Activated T-cell treated with anti-CD3 and anti-CD28 coated beads, Interleukin-2, amount 50 U/mL, for 24 hours (primary cell): ENCODE data around the gene APBA2.

Experiments
- DNase-seq: peaks from one replicate; pipeline ENCODE4 v3.0.0-alpha.2; 2020
- H3K27ac Mint-ChIP-seq: 2 replicates; pipeline ENCODE4 v1.8.0; 2020; ENCODE audit warnings: mild to moderate bottlenecking, mixed read lengths
- H3K27me3 Mint-ChIP-seq: 2 replicates; pipeline ENCODE4 v1.8.0; 2020; ENCODE audit warnings: mixed read lengths
- H3K36me3 Mint-ChIP-seq: 2 replicates; pipeline ENCODE4 v1.8.0; 2020; ENCODE audit warnings: low read depth, mixed read lengths
- H3K4me1 Mint-ChIP-seq: 2 replicates; pipeline ENCODE4 v1.8.0; 2020; ENCODE audit warnings: low read depth, mixed read lengths
- H3K4me3 Mint-ChIP-seq: 2 replicates; pipeline ENCODE4 v1.8.0; 2020; ENCODE audit warnings: mild to moderate bottlenecking, moderate library complexity, mixed read lengths
- H3K9me3 Mint-ChIP-seq: 2 replicates; pipeline ENCODE4 v1.8.0; 2020; ENCODE audit warnings: mixed read lengths

The APBA2 gene

GRCh38 chr15:28871168-28871567 lies 14.6 kb upstream of the APBA2 start:
- H3K27me3 Mint-ChIP-seq = no peaks in the 10 kb centered on the region
- no peak overlapping the region for H3K27ac Mint-ChIP-seq
- H3K4me3 Mint-ChIP-seq = no peak overlapping the region
- DNase-seq = no peak
- no peaks in the 10 kb centered on the region for H3K36me3 Mint-ChIP-seq
- peaks cover 11% of the 10 kb centered on the region for H3K4me1 Mint-ChIP-seq
- H3K9me3 Mint-ChIP-seq = no peaks in the 10 kb centered on the region

DNA sequence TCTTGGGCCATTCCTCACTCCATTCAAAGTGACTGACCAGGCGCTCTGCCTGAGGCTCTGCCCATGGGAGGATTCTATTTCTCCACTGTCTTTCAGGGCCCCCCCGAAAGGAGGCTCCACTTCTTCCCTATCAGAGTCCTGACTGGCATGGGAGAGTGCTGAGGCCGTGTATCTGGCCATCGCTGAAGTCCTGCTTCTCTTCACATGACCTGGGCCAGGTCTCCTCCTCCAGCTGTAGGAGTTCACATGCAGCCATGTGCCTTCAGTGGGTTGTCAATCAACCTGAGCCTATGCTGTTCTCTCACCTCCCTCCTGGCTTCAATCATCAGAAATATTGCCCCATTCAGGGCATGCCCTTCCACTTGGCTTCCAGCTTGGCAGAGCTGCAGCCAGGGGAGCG lies 12.8 kb upstream of the APBA2 start:
- Mint-ChIP-seq H3K4me3 (no peak overlapping the region), H3K36me3 (no peaks in the 10 kb centered on the region), H3K27me3 (no peaks in the 10 kb centered on the region), H3K27ac (no peak overlapping the region), H3K4me1 (peaks cover 14% of the 10 kb centered on the region), H3K9me3 (no peaks in the 10 kb centered on the region)
- DNase-seq = no peak

- H3K36me3 Mint-ChIP-seq = no peaks in the 10 kb centered on the region
- H3K9me3 Mint-ChIP-seq = no peaks in the 10 kb centered on the region
- no peak for DNase-seq
- no peak overlapping the region for H3K27ac Mint-ChIP-seq
- H3K4me3 Mint-ChIP-seq = no peak overlapping the region
- H3K4me1 Mint-ChIP-seq = peaks cover 14% of the 10 kb centered on the region
- H3K27me3 Mint-ChIP-seq = no peaks in the 10 kb centered on the region
Observed at GRCh38 chr15:28873585-28874190, 12.1 kb upstream of the APBA2 start.

- H3K27ac Mint-ChIP-seq = no peak overlapping the region
- no peaks in the 10 kb centered on the region for H3K9me3 Mint-ChIP-seq
- H3K4me3 Mint-ChIP-seq = no peak overlapping the region
- no peaks in the 10 kb centered on the region for H3K27me3 Mint-ChIP-seq
- no peak for DNase-seq
- peaks cover 14% of the 10 kb centered on the region for H3K4me1 Mint-ChIP-seq
- H3K36me3 Mint-ChIP-seq = no peaks in the 10 kb centered on the region
Observed at GRCh38 chr15:28875461-28876000, 10.2 kb upstream of the APBA2 start.

GRCh38 chr15:28876131-28876844 lies 9.5 kb upstream of the APBA2 start:
- H3K36me3 Mint-ChIP-seq = no peaks in the 10 kb centered on the region
- H3K27ac Mint-ChIP-seq = no peak overlapping the region
- no peaks in the 10 kb centered on the region for H3K27me3 Mint-ChIP-seq
- H3K4me1 Mint-ChIP-seq = peaks cover 14% of the 10 kb centered on the region
- no peaks in the 10 kb centered on the region for H3K9me3 Mint-ChIP-seq
- H3K4me3 Mint-ChIP-seq = no peak overlapping the region
- no peak for DNase-seq

- no peak for DNase-seq
- Mint-ChIP-seq H3K4me1 (peaks cover 14% of the 10 kb centered on the region), H3K4me3 (no peak overlapping the region), H3K36me3 (no peaks in the 10 kb centered on the region), H3K27me3 (no peaks in the 10 kb centered on the region), H3K27ac (no peak overlapping the region), H3K9me3 (no peaks in the 10 kb centered on the region)
Observed at GRCh38 chr15:28876845-28877185, 9.0 kb upstream of the APBA2 start.

GRCh38 chr15:28878209-28878608 lies 7.6 kb upstream of the APBA2 start:
- Mint-ChIP-seq H3K36me3 (no peaks in the 10 kb centered on the region), H3K9me3 (no peaks in the 10 kb centered on the region), H3K4me1 (peaks cover 14% of the 10 kb centered on the region), H3K4me3 (no peak overlapping the region), H3K27ac (no peak overlapping the region), H3K27me3 (no peaks in the 10 kb centered on the region)
- no peak for DNase-seq

DNA sequence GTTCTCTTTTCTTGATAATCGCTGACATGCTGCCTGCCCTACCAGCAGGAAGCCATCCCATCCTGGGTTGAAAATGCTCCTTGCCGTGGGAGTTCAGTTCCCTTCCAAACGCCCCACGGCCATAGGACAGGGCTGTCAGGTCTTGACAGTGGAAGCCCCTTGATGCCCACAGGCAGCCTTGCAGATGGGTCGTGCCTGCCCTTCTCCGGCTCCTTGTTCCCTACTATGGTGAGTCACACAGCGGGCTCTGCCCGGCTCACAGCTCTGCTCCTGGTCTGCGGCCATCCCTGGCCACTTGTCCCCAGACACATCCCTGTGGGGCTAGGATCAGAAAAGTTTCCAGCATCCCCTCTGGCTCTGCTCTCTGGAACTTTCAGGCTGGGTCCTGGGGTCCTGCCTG lies 6.2 kb upstream of the APBA2 start:
- H3K4me1 Mint-ChIP-seq = peaks cover 10% of the 10 kb centered on the region
- no peaks in the 10 kb centered on the region for H3K27me3 Mint-ChIP-seq
- no peak overlapping the region for H3K27ac Mint-ChIP-seq
- H3K4me3 Mint-ChIP-seq = no peak overlapping the region
- DNase-seq = no peak
- H3K36me3 Mint-ChIP-seq = no peaks in the 10 kb centered on the region
- no peaks in the 10 kb centered on the region for H3K9me3 Mint-ChIP-seq

DNA sequence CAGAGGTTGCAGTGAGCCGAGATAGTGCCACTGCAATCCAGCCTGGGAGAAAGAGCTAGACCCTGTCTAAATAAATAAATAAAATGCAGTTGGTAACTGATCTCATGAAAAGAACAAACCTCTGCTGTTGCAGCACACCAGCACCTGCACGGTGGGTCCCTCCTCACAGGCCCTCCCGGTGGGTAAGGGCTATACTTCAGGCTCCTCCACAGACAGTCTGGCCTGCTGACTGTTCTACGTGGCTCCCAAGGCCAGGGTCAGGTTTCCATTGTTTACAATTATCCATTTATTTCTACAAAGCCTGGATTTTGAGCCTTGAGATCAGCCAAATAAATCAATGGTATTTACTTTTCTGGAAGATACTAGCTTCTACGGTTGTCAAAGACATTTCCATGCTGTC lies 5.1 kb upstream of the APBA2 start:
- Mint-ChIP-seq H3K4me1 (peaks cover 10% of the 10 kb centered on the region), H3K27me3 (no peaks in the 10 kb centered on the region), H3K9me3 (no peaks in the 10 kb centered on the region), H3K36me3 (no peaks in the 10 kb centered on the region), H3K4me3 (no peak overlapping the region), H3K27ac (no peak overlapping the region)
- no peak for DNase-seq

GRCh38 chr15:28881170-28881569 lies 4.6 kb upstream of the APBA2 start:
- peaks cover 6% of the 10 kb centered on the region for H3K4me1 Mint-ChIP-seq
- no peaks in the 10 kb centered on the region for H3K27me3 Mint-ChIP-seq
- H3K4me3 Mint-ChIP-seq = no peak overlapping the region
- H3K27ac Mint-ChIP-seq = no peak overlapping the region
- H3K9me3 Mint-ChIP-seq = no peaks in the 10 kb centered on the region
- no peak for DNase-seq
- H3K36me3 Mint-ChIP-seq = no peaks in the 10 kb centered on the region

GRCh38 chr15:28881600-28881999 lies 4.2 kb upstream of the APBA2 start:
- Mint-ChIP-seq H3K27me3 (no peaks in the 10 kb centered on the region), H3K9me3 (no peaks in the 10 kb centered on the region), H3K27ac (no peak overlapping the region), H3K4me1 (peaks cover 3% of the 10 kb centered on the region), H3K4me3 (no peak overlapping the region), H3K36me3 (no peaks in the 10 kb centered on the region)
- DNase-seq = no peak

GRCh38 chr15:28884151-28884940 lies 1.4 kb upstream of the APBA2 start:
- H3K36me3 Mint-ChIP-seq = no peaks in the 10 kb centered on the region
- H3K9me3 Mint-ChIP-seq = no peaks in the 10 kb centered on the region
- DNase-seq = no peak
- no peaks in the 10 kb centered on the region for H3K27me3 Mint-ChIP-seq
- peak overlapping the region; percentile 69 for H3K4me3 Mint-ChIP-seq
- H3K27ac Mint-ChIP-seq = no peak overlapping the region
- H3K4me1 Mint-ChIP-seq = peaks cover 28% of the 10 kb centered on the region

GRCh38 chr15:28885128-28885629 lies 595 bp upstream of the APBA2 start:
- Mint-ChIP-seq H3K27me3 (no peaks in the 10 kb centered on the region), H3K4me3 (peak overlapping the region; percentile 69)

GRCh38 chr15:28886431-28887338 lies 911 bp downstream of the APBA2 start:
- Mint-ChIP-seq H3K27me3 (no peaks in the 10 kb centered on the region), H3K27ac (peak overlapping the region; percentile 84), H3K9me3 (no peaks in the 10 kb centered on the region), H3K4me3 (peak overlapping the region; percentile 79), H3K36me3 (no peaks in the 10 kb centered on the region), H3K4me1 (peaks cover 52% of the 10 kb centered on the region)
- DNase-seq = peak; percentile 47

More at GRCh38 chr15:28885128-28885629, 595 bp upstream of the APBA2 start:
- Mint-ChIP-seq H3K4me1 (peaks cover 37% of the 10 kb centered on the region), H3K27ac (peak overlapping the region; percentile 72), H3K9me3 (no peaks in the 10 kb centered on the region), H3K36me3 (no peaks in the 10 kb centered on the region)
- DNase-seq = no peak
